ENCODE data around the gene SEMA3E. TPM values are rescaled to one million over a fixed set of nuclear protein-coding genes. Genes with fewer than 3 reads are reported as not detected.

Gene SEMA3E
- total RNA-seq, 4 donors from 2014 or later = 0.13 to 2.7 (median 1.1) TPM

DNA sequence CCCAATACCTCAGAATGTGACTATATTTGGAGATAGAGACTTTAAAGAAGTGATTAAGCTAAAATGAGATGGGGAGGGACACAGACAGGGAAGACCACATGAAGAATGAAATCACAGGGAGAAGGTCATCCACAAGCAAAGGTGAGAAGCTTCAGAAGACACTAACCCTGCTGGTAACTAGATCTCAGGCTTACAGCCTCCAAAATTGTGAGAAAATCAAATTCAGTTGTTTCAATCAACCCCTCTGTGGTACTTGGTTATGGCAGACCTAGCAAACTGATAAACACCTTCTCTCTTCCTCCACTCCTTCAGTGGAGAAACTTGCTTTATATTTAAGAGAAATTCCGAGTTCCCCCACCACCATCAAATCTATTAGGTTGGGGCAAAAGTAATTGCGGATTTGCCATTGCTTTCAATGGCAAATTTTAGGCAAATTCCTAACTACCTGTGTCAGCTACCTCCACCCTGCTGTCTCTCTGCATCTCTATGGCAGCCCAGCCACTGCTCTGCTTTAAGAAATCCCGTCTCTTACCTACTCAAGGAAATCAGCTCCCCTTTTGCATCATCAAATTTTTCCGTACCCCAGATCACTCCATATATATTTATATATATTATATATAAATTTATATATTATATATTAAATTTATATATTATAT lies 38.2 kb downstream of the SEMA3E start:
- H3K4me1 ChIP-seq = no peaks in the 10 kb centered on the region
- intact Hi-C loops (cut with DNase I) = no loop called here
- H3K36me3 ChIP-seq = no peaks in the 10 kb centered on the region
- H3K27me3 ChIP-seq = no peaks in the 10 kb centered on the region
- DNase-seq = no peak
- no peak overlapping the region for H3K27ac ChIP-seq
- 84 to 85% methylated on average over 4 of the region's 4 CpGs for WGBS, 2 donors
- H3K9me3 ChIP-seq = no peaks in the 10 kb centered on the region
- no peak overlapping the region for H3K4me3 ChIP-seq
- TF ChIP-seq, protein P1, sequence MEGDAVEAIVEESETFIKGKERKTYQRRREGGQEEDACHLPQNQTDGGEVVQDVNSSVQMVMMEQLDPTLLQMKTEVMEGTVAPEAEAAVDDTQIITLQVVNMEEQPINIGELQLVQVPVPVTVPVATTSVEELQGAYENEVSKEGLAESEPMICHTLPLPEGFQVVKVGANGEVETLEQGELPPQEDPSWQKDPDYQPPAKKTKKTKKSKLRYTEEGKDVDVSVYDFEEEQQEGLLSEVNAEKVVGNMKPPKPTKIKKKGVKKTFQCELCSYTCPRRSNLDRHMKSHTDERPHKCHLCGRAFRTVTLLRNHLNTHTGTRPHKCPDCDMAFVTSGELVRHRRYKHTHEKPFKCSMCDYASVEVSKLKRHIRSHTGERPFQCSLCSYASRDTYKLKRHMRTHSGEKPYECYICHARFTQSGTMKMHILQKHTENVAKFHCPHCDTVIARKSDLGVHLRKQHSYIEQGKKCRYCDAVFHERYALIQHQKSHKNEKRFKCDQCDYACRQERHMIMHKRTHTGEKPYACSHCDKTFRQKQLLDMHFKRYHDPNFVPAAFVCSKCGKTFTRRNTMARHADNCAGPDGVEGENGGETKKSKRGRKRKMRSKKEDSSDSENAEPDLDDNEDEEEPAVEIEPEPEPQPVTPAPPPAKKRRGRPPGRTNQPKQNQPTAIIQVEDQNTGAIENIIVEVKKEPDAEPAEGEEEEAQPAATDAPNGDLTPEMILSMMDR (IDR thresholded peaks at IDR 0.05) = no peak
- no peak for TF ChIP-seq POLR2A (IDR thresholded peaks at IDR 0.05)

DNA sequence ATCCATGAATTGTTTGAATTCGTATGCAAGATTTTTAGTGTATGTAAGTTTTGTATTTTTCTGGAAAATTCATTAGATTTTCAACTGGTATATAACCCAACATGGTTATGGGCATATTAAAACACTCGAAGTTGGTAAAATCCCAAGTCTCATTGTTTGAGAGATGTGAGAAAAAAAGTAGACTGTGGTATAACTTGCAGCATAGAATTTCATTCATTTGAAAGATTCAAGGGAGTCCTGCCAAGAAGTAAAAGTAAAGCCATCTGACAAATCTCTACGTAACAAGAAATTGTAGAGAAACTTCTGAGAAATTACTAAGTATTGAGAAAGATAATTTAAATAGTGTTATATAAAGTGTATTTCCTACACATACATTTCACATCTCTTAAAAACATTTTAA lies 40.2 kb downstream of the SEMA3E start:
- TF ChIP-seq, protein P1 (IDR thresholded peaks at IDR 0.05) = no peak
- Histone ChIP-seq H3K4me3 (no peak overlapping the region), H3K27me3 (no peaks in the 10 kb centered on the region), H3K4me1 (no peaks in the 10 kb centered on the region), H3K36me3 (no peaks in the 10 kb centered on the region), H3K9me3 (no peaks in the 10 kb centered on the region), H3K27ac (no peak overlapping the region)
- DNase-seq = no peak
- WGBS, 2 donors = 48 to 59% methylated on average over 3 of the region's 3 CpGs
- intact Hi-C loops (cut with DNase I) = no loop called here

DNA sequence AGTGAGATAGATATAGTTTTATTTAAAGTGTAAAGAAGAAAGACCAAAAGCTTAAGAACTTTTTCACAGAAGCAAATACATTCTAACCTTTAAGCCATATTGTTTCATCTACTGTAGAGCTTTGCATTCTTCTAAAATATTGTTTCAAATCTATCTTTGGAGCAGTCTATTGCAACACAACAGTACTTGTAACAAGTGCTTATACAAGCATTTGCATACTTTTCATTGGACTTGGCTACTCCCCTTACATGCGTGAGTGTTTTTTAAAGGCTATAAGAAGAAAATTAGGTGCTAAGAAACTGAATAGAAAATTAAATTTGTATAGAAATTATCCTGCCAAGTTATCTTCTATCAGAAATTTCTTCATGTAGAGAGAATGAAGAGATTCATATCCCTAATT lies 45.3 kb downstream of the SEMA3E start:
- H3K4me1 ChIP-seq = no peaks in the 10 kb centered on the region
- H3K27me3 ChIP-seq = no peaks in the 10 kb centered on the region
- H3K27ac ChIP-seq = no peak overlapping the region
- WGBS, 2 donors = 83 to 84% methylated on average over 1 of the region's 1 CpG
- TF ChIP-seq POLR2A (IDR thresholded peaks at IDR 0.05) = no peak
- TF ChIP-seq, protein P1 (IDR thresholded peaks at IDR 0.05) = no peak
- no peak for DNase-seq
- H3K9me3 ChIP-seq = no peaks in the 10 kb centered on the region
- H3K36me3 ChIP-seq = no peaks in the 10 kb centered on the region
- no peak overlapping the region for H3K4me3 ChIP-seq
- intact Hi-C loops (cut with DNase I) = no loop called here

DNA sequence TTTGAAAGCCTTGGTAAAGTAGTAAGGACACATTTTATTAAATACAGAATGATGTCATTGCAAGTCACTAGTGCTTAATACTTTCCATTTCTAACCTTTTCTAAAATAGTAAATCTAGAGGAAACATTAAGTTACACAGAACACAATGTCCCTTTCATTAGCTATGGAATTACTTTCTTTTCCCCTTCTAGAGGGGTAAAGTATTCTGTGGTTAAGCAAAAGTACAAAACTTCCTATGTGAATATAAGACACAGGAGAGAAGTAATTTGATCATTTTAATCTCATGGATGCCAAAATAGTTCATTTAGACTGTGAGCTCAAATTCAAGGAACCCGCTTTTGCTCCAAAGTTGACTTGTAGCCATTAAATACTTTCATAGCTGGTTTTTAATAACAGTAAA lies 49.8 kb downstream of the SEMA3E start:
- Histone ChIP-seq H3K36me3 (no peaks in the 10 kb centered on the region), H3K27ac (no peak overlapping the region), H3K4me1 (no peaks in the 10 kb centered on the region), H3K27me3 (no peaks in the 10 kb centered on the region), H3K4me3 (no peak overlapping the region), H3K9me3 (no peaks in the 10 kb centered on the region)
- TF ChIP-seq, protein P1 (IDR thresholded peaks at IDR 0.05) = no peak
- no peak for TF ChIP-seq POLR2A (IDR thresholded peaks at IDR 0.05)
- 79 to 90% methylated on average over 1 of the region's 1 CpG for WGBS, 2 donors
- DNase-seq = no peak
- intact Hi-C loops (cut with DNase I) = no loop called here

DNA sequence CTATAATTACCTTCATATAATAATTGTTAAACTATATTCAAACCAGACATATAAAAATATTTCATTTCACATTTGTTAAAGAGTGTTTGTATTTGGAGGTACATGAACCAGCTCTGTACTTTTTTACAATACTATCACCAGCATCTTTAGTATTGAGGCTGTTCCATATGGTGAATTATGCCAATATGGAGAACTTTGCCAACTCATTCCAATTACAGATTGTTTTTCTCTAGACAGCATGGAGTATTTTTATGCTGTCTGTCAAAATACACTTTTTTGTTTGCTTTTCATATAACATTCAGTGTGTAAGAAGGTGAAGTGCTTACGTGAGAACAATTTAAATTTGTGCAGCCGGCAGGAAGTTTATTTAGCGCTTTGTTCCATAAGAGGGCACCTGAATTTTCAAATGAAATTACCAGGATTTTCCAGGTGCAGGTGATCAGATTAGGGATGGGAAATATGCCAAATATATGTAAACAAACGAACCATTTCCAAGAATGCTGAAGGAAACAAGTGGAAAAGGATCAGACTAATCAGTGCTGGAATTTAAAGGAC lies 54.9 kb downstream of the SEMA3E start:
- Histone ChIP-seq H3K4me3 (no peak overlapping the region), H3K4me1 (no peaks in the 10 kb centered on the region), H3K27me3 (no peaks in the 10 kb centered on the region), H3K9me3 (no peaks in the 10 kb centered on the region), H3K27ac (no peak overlapping the region), H3K36me3 (no peaks in the 10 kb centered on the region)
- no peak for TF ChIP-seq POLR2A (IDR thresholded peaks at IDR 0.05)
- TF ChIP-seq, protein P1 (IDR thresholded peaks at IDR 0.05) = no peak
- WGBS, 2 donors = 46 to 61% methylated on average over 4 of the region's 4 CpGs
- intact Hi-C loops (cut with DNase I) = no loop called here
- DNase-seq = no peak
